ENCODE data around the gene NDOR1.

GRCh38 chr9:137223078-137223970 lies 17.8 kb downstream of the NDOR1 start:
- TF ChIP-seq CTCF (conservative IDR thresholded peaks at IDR 0.05) (no peak), EZH2 (IDR thresholded peaks at IDR 0.05; ENCODE audit: low read depth) (no peak)
